ENCODE data around the gene OTUD5.
A peak's percentile ranks its signal among the peaks of the same experiment; 100 is the strongest.

OTUD5 gene

GRCh38 chrX:48971249-48972219 lies 14.1 kb upstream of the OTUD5 start, which contains the start of gene KCND1:
Gene KCND1, minus strand, starts transcription at chrX:48971844. Its CDS starts 1,573 bp downstream, at chrX:48970271.
- DNase-seq = no peak

- DNase-seq = no peak
Measured at GRCh38 chrX:48969471-48969870, 12.1 kb upstream of the OTUD5 start.

- no peak for DNase-seq
Measured at GRCh38 chrX:48968377-48968776, 11.0 kb upstream of the OTUD5 start.

GRCh38 chrX:48966796-48967579 lies 9.6 kb upstream of the OTUD5 start:
- DNase-seq = no peak

- DNase-seq = no peak
Measured at GRCh38 chrX:48965959-48966358, 8.6 kb upstream of the OTUD5 start.

- no peak for DNase-seq
Measured at GRCh38 chrX:48961585-48962091, 4.2 kb upstream of the OTUD5 start.

- no peak for DNase-seq
Measured at GRCh38 chrX:48960291-48960690, 2.9 kb upstream of the OTUD5 start.

- no peak for DNase-seq
Measured at GRCh38 chrX:48958635-48959094, 1.3 kb upstream of the OTUD5 start.

GRCh38 chrX:48957827-48958634 lies 624 bp upstream of the OTUD5 start:
- DNase-seq = peak; percentile 98

- peak; percentile 75 for DNase-seq
Measured at GRCh38 chrX:48956728-48957414, 536 bp downstream of the OTUD5 start.

GRCh38 chrX:48948589-48948988 lies 8.8 kb downstream of the OTUD5 start:
- no peak for DNase-seq

- peak; percentile 61 for DNase-seq
Measured at GRCh38 chrX:48945517-48946348, 11.7 kb downstream of the OTUD5 start.

GRCh38 chrX:48942895-48943294 lies 14.5 kb downstream of the OTUD5 start:
- no peak for DNase-seq

GRCh38 chrX:48940404-48940955 lies 16.9 kb downstream of the OTUD5 start:
- no peak for DNase-seq

- DNase-seq = peak; percentile 71
Measured at GRCh38 chrX:48939524-48940228, 17.7 kb downstream of the OTUD5 start.

- peak; percentile 93 for DNase-seq
Measured at GRCh38 chrX:48938721-48939425, 18.5 kb downstream of the OTUD5 start.

- peak; percentile 96 for DNase-seq
Measured at GRCh38 chrX:48937054-48937907, 20.1 kb downstream of the OTUD5 start.

GRCh38 chrX:48936429-48937053 lies 20.9 kb downstream of the OTUD5 start:
- DNase-seq = no peak

All from CD4-positive, alpha-beta T cell treated with Interleukin-15 for 1 hour (primary cell).